ENCODE data around the gene NEU3. TPM values are rescaled to one million over a fixed set of nuclear protein-coding genes. Genes with fewer than 3 reads are reported as not detected.

The NEU3 gene
- total RNA-seq, 8 experiments from 2014 or later = 8.5 to 15.9 (median 10.7) TPM

DNA sequence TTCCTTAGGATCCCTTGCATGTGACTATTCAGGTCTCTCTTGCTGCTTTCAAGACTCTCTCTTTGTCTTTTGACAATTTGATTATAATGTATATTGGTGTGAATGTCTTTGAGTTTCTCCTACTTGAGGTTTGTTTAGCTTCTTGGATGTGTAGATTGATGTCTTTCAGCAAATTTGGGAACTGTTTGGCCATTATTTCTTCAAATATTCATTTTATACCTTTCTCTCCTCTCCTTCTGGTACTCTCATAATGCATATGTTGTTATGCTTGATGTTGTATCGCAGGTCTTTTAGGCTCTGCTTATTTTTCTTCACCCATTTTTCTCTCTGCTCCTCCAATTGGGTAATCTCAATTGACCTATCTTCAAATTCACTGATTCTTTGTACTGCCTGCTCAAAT is 63.7 kb downstream of the NEU3 start:
- H3K4me3 ChIP-seq = no peak overlapping the region
- 47 to 100% (median 71%) methylated on average over 1 of the region's 1 CpG; no CpG with 5 or more reads in 2 of the 10 experiments for WGBS, 10 experiments
- in situ Hi-C loops (cut with MboI; ENCODE audit: low pct_unique_long_range_greater_than_20kb in 2 of 9, low sequenced_read_pairs in 9 of 9, unreplicated experiment in 9 of 9) = no loop called here
- H3K4me1 ChIP-seq (replicated peaks in 1 of 2) = no peaks in the 10 kb centered on the region
- no peak overlapping the region for H3K27ac ChIP-seq
- ATAC-seq (replicated peaks in 6 of 8) = no peak

DNA sequence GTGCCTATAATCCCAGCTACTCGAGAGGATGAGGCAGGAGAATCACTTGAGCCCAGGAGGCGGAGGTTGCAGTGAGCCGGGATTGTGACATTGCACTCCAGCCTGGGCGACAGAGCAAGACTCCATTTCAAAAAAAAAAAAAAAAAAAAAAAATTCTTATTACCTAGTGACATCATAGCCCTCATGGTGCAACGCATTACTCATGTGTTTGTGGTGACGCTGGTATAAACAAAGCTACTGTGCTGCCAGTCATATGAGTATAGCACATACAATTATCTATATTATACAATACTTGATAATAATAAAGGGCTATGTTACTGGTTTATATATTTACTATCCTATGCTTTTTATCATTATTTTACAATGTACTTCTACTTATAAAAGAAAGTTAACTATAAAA is 66.8 kb downstream of the NEU3 start:
- 35 to 100% (median 83%) methylated on average over 2 to 5 of the region's 6 CpGs for WGBS, 10 experiments
- in situ Hi-C loops (cut with MboI; ENCODE audit: low pct_unique_long_range_greater_than_20kb in 2 of 9, low sequenced_read_pairs in 9 of 9, unreplicated experiment in 9 of 9) = no loop called here
- no peak overlapping the region for H3K27ac ChIP-seq
- H3K4me1 ChIP-seq (replicated peaks in 1 of 2) = no peaks in the 10 kb centered on the region
- no peak overlapping the region for H3K4me3 ChIP-seq
- ATAC-seq (replicated peaks in 6 of 8) = peak in 1 of 8 experiments; percentile 27

DNA sequence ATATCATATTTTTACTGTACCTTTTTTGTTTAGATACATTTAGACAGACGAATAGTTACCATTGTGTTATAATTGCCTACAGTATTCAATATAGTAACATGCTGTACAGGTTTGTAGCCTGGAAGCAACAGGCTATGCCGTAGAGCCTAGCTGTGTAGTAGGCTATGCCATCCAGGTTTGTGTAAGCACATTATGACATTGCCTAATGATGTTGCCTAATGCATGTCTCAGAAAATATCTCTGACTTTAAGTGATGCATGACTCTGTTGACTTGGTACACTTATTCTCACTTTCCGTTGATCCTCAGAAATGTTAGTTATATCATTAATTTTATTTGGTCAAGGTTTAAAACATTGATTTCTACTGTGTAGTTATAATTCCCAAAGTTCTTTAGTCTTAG is 68.1 kb downstream of the NEU3 start:
- no peak for ATAC-seq (replicated peaks in 6 of 8)
- 40 to 93% (median 66%) methylated on average over 1 to 3 of the region's 3 CpGs; no CpG with 5 or more reads in 1 of the 10 experiments for WGBS, 10 experiments
- in situ Hi-C loops (cut with MboI; ENCODE audit: low pct_unique_long_range_greater_than_20kb in 2 of 9, low sequenced_read_pairs in 9 of 9, unreplicated experiment in 9 of 9) = no loop called here
- Histone ChIP-seq H3K27ac (no peak overlapping the region), H3K4me1 (replicated peaks in 1 of 2) (no peaks in the 10 kb centered on the region), H3K4me3 (no peak overlapping the region)

DNA sequence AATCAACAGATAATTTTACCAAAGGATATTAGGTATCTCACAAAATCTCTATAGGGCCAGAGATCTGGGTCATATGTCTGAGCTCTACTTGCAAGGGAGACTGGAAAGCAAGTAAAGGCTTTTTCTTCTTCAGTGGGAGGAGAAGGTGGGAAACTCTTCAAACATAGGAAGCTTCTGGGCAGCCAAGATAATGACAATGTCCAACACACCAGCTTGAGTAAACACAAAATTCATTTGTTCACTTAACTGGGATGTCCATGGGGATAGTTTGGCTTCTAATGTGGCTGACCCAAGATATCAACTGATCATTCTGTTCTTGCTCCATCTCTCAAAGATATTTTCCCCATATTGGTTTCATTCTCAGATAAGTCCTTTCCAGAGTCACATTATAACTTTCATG is 70.6 kb downstream of the NEU3 start:
- no peak overlapping the region for H3K4me3 ChIP-seq
- no peak for ATAC-seq (replicated peaks in 6 of 8)
- H3K4me1 ChIP-seq (replicated peaks in 1 of 2) = no peaks in the 10 kb centered on the region
- no peak overlapping the region for H3K27ac ChIP-seq
- in situ Hi-C loops (cut with MboI; ENCODE audit: low pct_unique_long_range_greater_than_20kb in 2 of 9, low sequenced_read_pairs in 9 of 9, unreplicated experiment in 9 of 9) = no loop called here

DNA sequence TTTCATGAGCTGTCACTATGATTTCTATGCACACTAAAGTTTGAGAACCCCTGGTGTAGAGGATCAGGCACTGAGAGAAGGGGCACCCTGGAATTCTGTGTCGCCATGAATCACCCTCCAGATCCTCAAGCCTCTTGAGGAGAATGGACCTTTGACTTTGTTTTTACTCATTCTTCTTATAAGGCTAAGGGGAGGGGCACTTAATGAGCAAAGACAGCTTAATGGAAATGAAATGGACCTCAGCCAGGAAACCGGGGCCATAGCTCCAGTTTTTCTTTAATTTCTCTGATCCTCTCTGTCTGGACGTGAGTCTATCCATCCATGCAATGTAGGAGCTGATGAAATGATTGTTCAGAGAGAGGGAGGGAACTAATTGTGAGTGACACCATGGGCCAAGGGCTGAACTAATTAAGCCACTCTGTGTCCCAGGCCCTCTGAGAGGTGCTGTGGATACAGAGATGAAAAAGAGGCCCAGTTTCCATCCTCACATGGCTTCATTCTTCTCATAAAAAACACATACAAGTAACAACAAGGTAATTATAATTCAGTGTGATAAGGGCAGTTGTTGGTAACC is 75.1 kb downstream of the NEU3 start:
- no peak overlapping the region for H3K27ac ChIP-seq
- no peak overlapping the region for H3K4me3 ChIP-seq
- no peaks in the 10 kb centered on the region for H3K4me1 ChIP-seq (replicated peaks in 1 of 2)
- ATAC-seq (replicated peaks in 6 of 8) = peak in 2 of 8 experiments; percentile 25 to 27
- in situ Hi-C loops (cut with MboI; ENCODE audit: low pct_unique_long_range_greater_than_20kb in 2 of 9, low sequenced_read_pairs in 9 of 9, unreplicated experiment in 9 of 9) = no loop called here
- WGBS, 10 experiments = 6 to 79% (median 42%) methylated on average over 1 to 3 of the region's 3 CpGs; no CpG with 5 or more reads in 2 of the 10 experiments

DNA sequence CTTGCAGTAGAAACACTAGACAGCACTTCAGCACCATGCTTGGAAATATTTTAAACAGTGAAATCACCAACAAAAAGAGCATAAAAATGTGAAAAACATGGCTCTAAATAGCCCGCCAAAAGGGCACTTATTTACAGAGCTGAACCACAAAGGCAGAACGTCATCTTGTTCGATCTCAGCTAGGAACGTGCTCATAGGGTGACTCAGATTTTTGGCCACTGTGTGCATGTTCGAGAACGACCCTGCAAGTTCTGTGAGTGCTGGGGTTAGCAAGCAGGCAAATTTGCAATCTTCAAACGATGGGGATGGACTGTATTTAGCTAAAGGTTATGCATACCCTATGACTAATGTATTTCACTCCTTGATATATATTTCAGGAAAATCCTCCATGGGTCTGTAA is 77.3 kb downstream of the NEU3 start:
- Histone ChIP-seq H3K4me3 (no peak overlapping the region), H3K4me1 (replicated peaks in 1 of 2) (no peaks in the 10 kb centered on the region), H3K27ac (no peak overlapping the region)
- WGBS, 10 experiments = 0 to 86% (median 63%) methylated on average over 1 to 7 of the region's 7 CpGs
- in situ Hi-C loops (cut with MboI; ENCODE audit: low pct_unique_long_range_greater_than_20kb in 2 of 9, low sequenced_read_pairs in 9 of 9, unreplicated experiment in 9 of 9) = no loop called here
- ATAC-seq (replicated peaks in 6 of 8) = no peak

Other genes with a start within 250 kb of the NEU3 start
- 10 to 100 TPM in 7 of 8 experiments, 1 to 10 TPM in 1; 9.9 to 26.0 (median 12.8) TPM for gene RNF169, start 240.1 kb upstream of the NEU3 start, total RNA-seq
- gene XRRA1, start 39.8 kb upstream of the NEU3 start, total RNA-seq = 10 to 100 TPM in 7 of 8 experiments, 1 to 10 TPM in 1; 9.7 to 43.9 (median 16.8) TPM
- 10 to 100 TPM; 30.3 to 80.1 (median 44.5) TPM for gene SPCS2, start 39.7 kb upstream of the NEU3 start, total RNA-seq
- 1 to 10 TPM in 1 of 8 experiments, under 1 TPM in 7; under 0.01 to 1.4 (median 0.10) TPM for gene OR2AT4, start 107.9 kb downstream of the NEU3 start, total RNA-seq
- 1 to 10 TPM in 2 of 8 experiments, under 1 TPM in 6; 0.16 to 8.9 (median 0.59) TPM for gene SLCO2B1, start 162.2 kb downstream of the NEU3 start, total RNA-seq